Loucy (cell line): ENCODE results near the gene RREB1.

ENCODE experiments used
- H2AFZ ChIP-seq: fragments of 200-600 bp; sonication (generic); 2 replicates; pipeline ENCODE4 v1.6.0; 2016; ENCODE audit warnings: antibody characterized with exemption, mild to moderate bottlenecking, low read length, moderate library complexity
- H3F3A ChIP-seq: fragments of 200-600 bp; 2 replicates; pipeline ENCODE4 v1.6.0; 2016; ENCODE audit warnings: antibody characterized with exemption, low read depth, mild to moderate bottlenecking
- H3K27me3 ChIP-seq: fragments of 200-600 bp; sonication (generic); 2 replicates; pipeline ENCODE4 v1.6.1; 2014; ENCODE audit warnings: low read length, mild to moderate bottlenecking; ENCODE audit not compliant: insufficient read depth, poor library complexity, severe bottlenecking
- H3K36me3 ChIP-seq: fragments of 200-600 bp; sonication (generic); 2 replicates; pipeline ENCODE4 v1.6.1; 2016; ENCODE audit warnings: low read length; ENCODE audit not compliant: insufficient read depth
- H3K4me1 ChIP-seq: fragments of 200-600 bp; sonication (generic); 2 replicates; pipeline ENCODE4 v1.5.1; 2014; ENCODE audit warnings: low read length, mild to moderate bottlenecking; ENCODE audit not compliant: insufficient read depth, poor library complexity, severe bottlenecking
- H3K4me2 ChIP-seq: fragments of 200-600 bp; sonication (generic); 2 replicates; pipeline ENCODE4 v1.6.0; 2014; ENCODE audit warnings: antibody characterized with exemption, low read length, low read depth, mild to moderate bottlenecking; ENCODE audit not compliant: poor library complexity, severe bottlenecking
- H3K4me3 ChIP-seq: fragments of 200-600 bp; sonication (generic); 2 replicates; pipeline ENCODE4 v1.5.1; 2014; ENCODE audit warnings: low read length, mild to moderate bottlenecking, mixed read lengths; ENCODE audit not compliant: poor library complexity, severe bottlenecking
- H3K79me2 ChIP-seq: fragments of 200-600 bp; sonication (generic); 2 replicates; pipeline ENCODE4 v1.6.1; 2014; ENCODE audit warnings: low read length; ENCODE audit not compliant: insufficient read depth
- H3K9ac ChIP-seq: fragments of 200-600 bp; sonication (generic); 2 replicates; pipeline ENCODE4 v1.6.0; 2014; ENCODE audit warnings: mild to moderate bottlenecking, low read depth, low read length, moderate library complexity; ENCODE audit not compliant: poor library complexity, severe bottlenecking
- H3K9me2 ChIP-seq: fragments of 200-600 bp; sonication (generic); replicated peaks from 2 replicates; pipeline ENCODE4 v1.6.1; 2016; ENCODE audit warnings: low read depth, low read length, mixed read lengths
- H3K9me3 ChIP-seq: fragments of 200-600 bp; sonication (generic); 2 replicates; pipeline ENCODE4 v1.6.1; 2014; ENCODE audit warnings: mild to moderate bottlenecking, antibody characterized with exemption, low read length, low read depth; ENCODE audit not compliant: insufficient read depth
- H4K20me1 ChIP-seq: fragments of 200-600 bp; sonication (generic); 2 replicates; pipeline ENCODE4 v1.6.0; 2014; ENCODE audit warnings: antibody characterized with exemption, low read length, mild to moderate bottlenecking; ENCODE audit not compliant: insufficient read depth, poor library complexity, severe bottlenecking
- EZH2phosphoT487 ChIP-seq: fragments of 200-600 bp; IDR thresholded peaks from 2 replicates; pipeline ENCODE4 v1.6.1; 2018; ENCODE audit warnings: antibody characterized with exemption, mild to moderate bottlenecking, moderate library complexity, borderline replicate concordance
- TF ChIP-seq, protein P1 (sequence below): fragments of 200-600 bp; sonication (generic); conservative IDR thresholded peaks from 2 replicates; pipeline ENCODE4 v1.5.1; 2014; ENCODE audit warnings: mild to moderate bottlenecking, antibody characterized with exemption, low read length

The RREB1 gene

DNA sequence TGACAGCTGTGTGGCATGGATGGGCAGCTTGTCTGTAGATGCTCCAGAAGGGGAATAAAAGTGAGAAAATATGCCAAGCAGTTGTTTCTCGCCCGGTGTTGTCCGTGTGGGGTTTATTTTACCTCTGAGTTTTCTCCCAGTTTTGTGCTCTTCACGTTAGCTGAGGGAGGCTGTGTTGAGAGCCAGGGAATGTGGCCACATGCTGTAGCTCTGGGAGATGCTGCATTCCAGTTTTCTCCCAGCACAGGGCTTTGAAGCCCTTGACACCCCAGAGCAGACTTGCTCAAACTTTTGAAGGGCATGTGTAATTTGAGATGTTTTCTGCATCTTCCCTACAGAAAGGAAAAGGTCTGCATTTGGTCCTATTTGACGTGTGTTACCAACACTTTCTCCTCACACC, 67.7 kb downstream of the RREB1 start:
- Histone ChIP-seq H3F3A (no peaks in the 10 kb centered on the region), H3K4me1 (no peaks in the 10 kb centered on the region), H3K36me3 (peaks cover 35% of the 10 kb centered on the region), H3K27me3 (no peaks in the 10 kb centered on the region), H4K20me1 (peaks cover 48% of the 10 kb centered on the region), H3K4me2 (no peak overlapping the region), H3K9me3 (no peaks in the 10 kb centered on the region), H3K9me2 (no peaks in the 10 kb centered on the region), H3K79me2 (peaks cover 83% of the 10 kb centered on the region), H3K9ac (no peak overlapping the region), H2AFZ (no peak overlapping the region), H3K4me3 (no peak overlapping the region)
- no peak for TF ChIP-seq EZH2phosphoT487
- TF ChIP-seq, protein P1, sequence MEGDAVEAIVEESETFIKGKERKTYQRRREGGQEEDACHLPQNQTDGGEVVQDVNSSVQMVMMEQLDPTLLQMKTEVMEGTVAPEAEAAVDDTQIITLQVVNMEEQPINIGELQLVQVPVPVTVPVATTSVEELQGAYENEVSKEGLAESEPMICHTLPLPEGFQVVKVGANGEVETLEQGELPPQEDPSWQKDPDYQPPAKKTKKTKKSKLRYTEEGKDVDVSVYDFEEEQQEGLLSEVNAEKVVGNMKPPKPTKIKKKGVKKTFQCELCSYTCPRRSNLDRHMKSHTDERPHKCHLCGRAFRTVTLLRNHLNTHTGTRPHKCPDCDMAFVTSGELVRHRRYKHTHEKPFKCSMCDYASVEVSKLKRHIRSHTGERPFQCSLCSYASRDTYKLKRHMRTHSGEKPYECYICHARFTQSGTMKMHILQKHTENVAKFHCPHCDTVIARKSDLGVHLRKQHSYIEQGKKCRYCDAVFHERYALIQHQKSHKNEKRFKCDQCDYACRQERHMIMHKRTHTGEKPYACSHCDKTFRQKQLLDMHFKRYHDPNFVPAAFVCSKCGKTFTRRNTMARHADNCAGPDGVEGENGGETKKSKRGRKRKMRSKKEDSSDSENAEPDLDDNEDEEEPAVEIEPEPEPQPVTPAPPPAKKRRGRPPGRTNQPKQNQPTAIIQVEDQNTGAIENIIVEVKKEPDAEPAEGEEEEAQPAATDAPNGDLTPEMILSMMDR = no peak

DNA sequence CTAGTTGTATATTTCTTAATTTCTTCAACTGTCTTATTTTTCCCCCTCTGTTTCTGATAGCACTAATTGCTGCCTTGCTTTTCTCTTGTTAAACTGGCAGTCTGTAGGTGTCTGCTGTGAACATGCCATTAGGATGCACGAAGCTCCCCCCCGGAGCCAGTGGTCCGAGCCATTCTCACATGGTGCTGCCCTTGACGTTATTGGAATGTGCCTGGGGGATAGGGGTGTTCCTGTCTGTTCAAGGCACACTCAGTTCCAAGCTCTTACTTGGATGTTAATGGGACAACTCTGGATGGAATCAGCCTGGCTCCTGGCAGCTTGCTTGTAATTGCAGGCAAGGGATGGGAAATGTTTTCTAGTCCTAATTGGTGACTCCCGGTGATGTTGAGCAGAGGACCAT, 68.4 kb downstream of the RREB1 start:
- peaks cover 40% of the 10 kb centered on the region for H4K20me1 ChIP-seq
- no peaks in the 10 kb centered on the region for H3K27me3 ChIP-seq
- H3K79me2 ChIP-seq = peaks cover 77% of the 10 kb centered on the region
- H3K4me1 ChIP-seq = no peaks in the 10 kb centered on the region
- H3K36me3 ChIP-seq = peaks cover 42% of the 10 kb centered on the region
- no peaks in the 10 kb centered on the region for H3K9me2 ChIP-seq
- H3K4me3 ChIP-seq = no peak overlapping the region
- no peak overlapping the region for H2AFZ ChIP-seq
- no peak overlapping the region for H3K9ac ChIP-seq
- no peak for TF ChIP-seq EZH2phosphoT487
- TF ChIP-seq, protein P1 = no peak
- H3K4me2 ChIP-seq = no peak overlapping the region
- no peaks in the 10 kb centered on the region for H3F3A ChIP-seq
- H3K9me3 ChIP-seq = no peaks in the 10 kb centered on the region

DNA sequence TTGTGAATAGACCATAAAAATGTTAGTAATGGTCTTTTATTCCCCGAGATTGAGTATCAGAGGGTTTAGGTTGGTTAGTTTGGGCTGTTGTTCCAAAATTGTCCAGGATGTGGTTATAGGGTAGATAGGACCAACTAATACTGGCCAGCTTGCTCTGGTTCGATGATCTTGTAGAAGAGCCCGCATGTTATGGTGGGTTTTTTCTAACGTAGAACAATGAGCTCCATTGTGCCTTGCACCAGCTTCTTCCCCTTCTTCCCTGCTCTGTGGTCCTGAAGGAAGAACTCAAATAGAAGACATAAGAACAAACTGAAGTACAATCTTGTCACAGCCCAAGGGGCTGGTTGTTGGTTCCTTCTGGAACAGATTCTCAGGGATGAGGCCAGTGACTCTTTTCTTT, 70.5 kb downstream of the RREB1 start:
- no peak overlapping the region for H3K4me2 ChIP-seq
- no peaks in the 10 kb centered on the region for H3K4me1 ChIP-seq
- H3K36me3 ChIP-seq = peaks cover 63% of the 10 kb centered on the region
- no peaks in the 10 kb centered on the region for H3F3A ChIP-seq
- H3K9me2 ChIP-seq = no peaks in the 10 kb centered on the region
- TF ChIP-seq EZH2phosphoT487 = no peak
- TF ChIP-seq, protein P1 = no peak
- H4K20me1 ChIP-seq = peaks cover 23% of the 10 kb centered on the region
- no peaks in the 10 kb centered on the region for H3K27me3 ChIP-seq
- H3K79me2 ChIP-seq = peaks cover 56% of the 10 kb centered on the region
- H3K9me3 ChIP-seq = no peaks in the 10 kb centered on the region
- no peak overlapping the region for H3K9ac ChIP-seq
- H2AFZ ChIP-seq = no peak overlapping the region
- H3K4me3 ChIP-seq = no peak overlapping the region
